Neural progenitor cell (in vitro differentiated cells): ENCODE data around the gene CNNM3.

ENCODE experiments used
- EZH2 ChIP-seq: fragments of 200-600 bp; sonication (generic); IDR thresholded peaks from 2 replicates; pipeline ENCODE4 v1.6.1; 2017; ENCODE audit warnings: antibody characterized with exemption, mild to moderate bottlenecking, moderate library complexity
- EZH2phosphoT487 ChIP-seq: fragments of 200-600 bp; sonication (generic); IDR thresholded peaks from 2 replicates; pipeline ENCODE4 v1.6.1; 2017; ENCODE audit warnings: antibody characterized with exemption
- TF ChIP-seq, protein P1 (sequence below): fragments of 200-600 bp; sonication (generic); IDR thresholded peaks from 2 replicates; pipeline ENCODE4 v1.5.1; 2017; ENCODE audit warnings: antibody characterized with exemption, mild to moderate bottlenecking

DNA sequence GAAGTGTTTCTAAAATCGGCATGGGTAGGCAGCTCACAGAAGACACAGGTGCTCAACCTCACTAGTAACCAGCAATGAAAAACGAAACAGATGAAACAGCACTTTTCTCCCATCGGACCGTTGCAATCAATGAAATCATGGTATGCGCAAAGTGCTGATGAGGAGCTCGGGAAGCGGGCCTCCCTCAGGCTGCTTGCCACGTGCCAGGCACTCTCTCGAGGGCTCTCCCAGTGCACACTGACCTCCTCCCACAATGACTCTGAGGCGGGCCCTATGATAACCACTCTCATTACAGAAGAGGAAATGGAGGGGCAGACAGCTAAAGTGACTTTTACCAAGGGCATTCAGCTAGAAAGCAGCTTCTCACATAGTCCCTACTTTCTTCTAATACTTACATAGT, 31.5 kb downstream of the CNNM3 start:
- TF ChIP-seq EZH2 (no peak), EZH2phosphoT487 (no peak)
- TF ChIP-seq, protein P1, sequence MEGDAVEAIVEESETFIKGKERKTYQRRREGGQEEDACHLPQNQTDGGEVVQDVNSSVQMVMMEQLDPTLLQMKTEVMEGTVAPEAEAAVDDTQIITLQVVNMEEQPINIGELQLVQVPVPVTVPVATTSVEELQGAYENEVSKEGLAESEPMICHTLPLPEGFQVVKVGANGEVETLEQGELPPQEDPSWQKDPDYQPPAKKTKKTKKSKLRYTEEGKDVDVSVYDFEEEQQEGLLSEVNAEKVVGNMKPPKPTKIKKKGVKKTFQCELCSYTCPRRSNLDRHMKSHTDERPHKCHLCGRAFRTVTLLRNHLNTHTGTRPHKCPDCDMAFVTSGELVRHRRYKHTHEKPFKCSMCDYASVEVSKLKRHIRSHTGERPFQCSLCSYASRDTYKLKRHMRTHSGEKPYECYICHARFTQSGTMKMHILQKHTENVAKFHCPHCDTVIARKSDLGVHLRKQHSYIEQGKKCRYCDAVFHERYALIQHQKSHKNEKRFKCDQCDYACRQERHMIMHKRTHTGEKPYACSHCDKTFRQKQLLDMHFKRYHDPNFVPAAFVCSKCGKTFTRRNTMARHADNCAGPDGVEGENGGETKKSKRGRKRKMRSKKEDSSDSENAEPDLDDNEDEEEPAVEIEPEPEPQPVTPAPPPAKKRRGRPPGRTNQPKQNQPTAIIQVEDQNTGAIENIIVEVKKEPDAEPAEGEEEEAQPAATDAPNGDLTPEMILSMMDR, result no peak
